Peyer's patch (tissue), 4 donors: ENCODE data around the gene AGTR1.

ENCODE experiments used
- POLR2A ChIP-seq, 2 donors: fragments of 450-650 bp; IDR thresholded peaks; one replicate each; pipeline ENCODE4 v1.5.1; 2017; ENCODE audit warnings: antibody characterized with exemption in 2 of 2, mild to moderate bottlenecking in 2 of 2, moderate library complexity in 2 of 2
- TF ChIP-seq, protein P1 (sequence below), 6 experiments: fragments of 450-650 bp in 4 of 6; fragments of 200-600 bp in 2 of 6; sonication (generic) in 1 of 6; IDR thresholded peaks; one replicate each; pipeline ENCODE4 v1.5.1; 2017 to 2019; ENCODE audit warnings: antibody characterized with exemption in 6 of 6, mild to moderate bottlenecking in 3 of 6, moderate library complexity in 1 of 6

- TF ChIP-seq, protein P1, sequence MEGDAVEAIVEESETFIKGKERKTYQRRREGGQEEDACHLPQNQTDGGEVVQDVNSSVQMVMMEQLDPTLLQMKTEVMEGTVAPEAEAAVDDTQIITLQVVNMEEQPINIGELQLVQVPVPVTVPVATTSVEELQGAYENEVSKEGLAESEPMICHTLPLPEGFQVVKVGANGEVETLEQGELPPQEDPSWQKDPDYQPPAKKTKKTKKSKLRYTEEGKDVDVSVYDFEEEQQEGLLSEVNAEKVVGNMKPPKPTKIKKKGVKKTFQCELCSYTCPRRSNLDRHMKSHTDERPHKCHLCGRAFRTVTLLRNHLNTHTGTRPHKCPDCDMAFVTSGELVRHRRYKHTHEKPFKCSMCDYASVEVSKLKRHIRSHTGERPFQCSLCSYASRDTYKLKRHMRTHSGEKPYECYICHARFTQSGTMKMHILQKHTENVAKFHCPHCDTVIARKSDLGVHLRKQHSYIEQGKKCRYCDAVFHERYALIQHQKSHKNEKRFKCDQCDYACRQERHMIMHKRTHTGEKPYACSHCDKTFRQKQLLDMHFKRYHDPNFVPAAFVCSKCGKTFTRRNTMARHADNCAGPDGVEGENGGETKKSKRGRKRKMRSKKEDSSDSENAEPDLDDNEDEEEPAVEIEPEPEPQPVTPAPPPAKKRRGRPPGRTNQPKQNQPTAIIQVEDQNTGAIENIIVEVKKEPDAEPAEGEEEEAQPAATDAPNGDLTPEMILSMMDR (IDR thresholded peaks at IDR 0.05): no peak
- TF ChIP-seq POLR2A (IDR thresholded peaks at IDR 0.05): no peak
Measured at GRCh38 chr3:148709560-148710253, 12.0 kb downstream of the AGTR1 start.
